ENCODE data around the gene SLC30A7.
A peak's percentile ranks its signal among the peaks of the same experiment; 100 is the strongest.

Gene SLC30A7

DNA sequence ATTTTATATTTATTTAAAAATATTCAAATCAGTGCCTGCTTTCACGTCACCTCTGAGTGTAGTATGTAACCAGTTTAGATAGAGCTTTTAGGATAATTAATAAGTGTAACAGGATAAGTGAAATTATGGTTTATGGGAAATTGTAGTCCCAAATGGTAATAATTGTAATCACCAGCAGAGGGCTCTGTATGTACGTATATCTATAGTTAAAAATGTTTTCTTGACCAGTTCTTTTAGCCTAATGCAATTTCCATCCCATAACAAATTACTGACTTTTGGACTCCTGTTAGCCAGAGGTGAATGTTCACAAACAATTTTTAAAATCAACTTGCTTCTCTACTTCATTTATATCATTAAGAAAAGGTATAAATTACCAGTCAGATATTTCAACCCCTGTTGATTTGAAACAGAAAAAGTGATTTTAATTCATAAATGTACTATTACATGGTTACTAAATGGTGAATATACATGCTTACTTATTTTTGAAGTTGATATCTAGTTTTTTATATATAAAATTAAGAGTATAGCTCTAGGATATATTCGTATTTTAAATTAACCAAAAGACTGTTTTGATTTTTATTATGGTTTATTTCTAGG is 25.3 kb downstream of the SLC30A7 start:
- peak; percentile 56 for TF ChIP-seq RAD21 (IDR thresholded peaks at IDR 0.05; ENCODE audit: low read depth)
- TF ChIP-seq CEBPB (IDR thresholded peaks at IDR 0.05), result no peak

GRCh38 chr1:100924212-100924611 is 28.3 kb downstream of the SLC30A7 start:
- no peak for TF ChIP-seq USF1 (IDR thresholded peaks at IDR 0.05)
- TF ChIP-seq TCF12 (IDR thresholded peaks at IDR 0.05; ENCODE audit: low read depth), result no peak
- no peak for TF ChIP-seq TAF1 (IDR thresholded peaks at IDR 0.05; ENCODE audit: low read depth)
- TF ChIP-seq TEAD4 (IDR thresholded peaks at IDR 0.05), result no peak
- TF ChIP-seq, protein P1, sequence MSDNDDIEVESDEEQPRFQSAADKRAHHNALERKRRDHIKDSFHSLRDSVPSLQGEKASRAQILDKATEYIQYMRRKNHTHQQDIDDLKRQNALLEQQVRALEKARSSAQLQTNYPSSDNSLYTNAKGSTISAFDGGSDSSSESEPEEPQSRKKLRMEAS (IDR thresholded peaks at IDR 0.05), result no peak
- TF ChIP-seq NFIC (IDR thresholded peaks at IDR 0.05), result no peak
- no peak for TF ChIP-seq RAD21 (IDR thresholded peaks at IDR 0.05; ENCODE audit: low read depth)
- TF ChIP-seq, protein P2, sequence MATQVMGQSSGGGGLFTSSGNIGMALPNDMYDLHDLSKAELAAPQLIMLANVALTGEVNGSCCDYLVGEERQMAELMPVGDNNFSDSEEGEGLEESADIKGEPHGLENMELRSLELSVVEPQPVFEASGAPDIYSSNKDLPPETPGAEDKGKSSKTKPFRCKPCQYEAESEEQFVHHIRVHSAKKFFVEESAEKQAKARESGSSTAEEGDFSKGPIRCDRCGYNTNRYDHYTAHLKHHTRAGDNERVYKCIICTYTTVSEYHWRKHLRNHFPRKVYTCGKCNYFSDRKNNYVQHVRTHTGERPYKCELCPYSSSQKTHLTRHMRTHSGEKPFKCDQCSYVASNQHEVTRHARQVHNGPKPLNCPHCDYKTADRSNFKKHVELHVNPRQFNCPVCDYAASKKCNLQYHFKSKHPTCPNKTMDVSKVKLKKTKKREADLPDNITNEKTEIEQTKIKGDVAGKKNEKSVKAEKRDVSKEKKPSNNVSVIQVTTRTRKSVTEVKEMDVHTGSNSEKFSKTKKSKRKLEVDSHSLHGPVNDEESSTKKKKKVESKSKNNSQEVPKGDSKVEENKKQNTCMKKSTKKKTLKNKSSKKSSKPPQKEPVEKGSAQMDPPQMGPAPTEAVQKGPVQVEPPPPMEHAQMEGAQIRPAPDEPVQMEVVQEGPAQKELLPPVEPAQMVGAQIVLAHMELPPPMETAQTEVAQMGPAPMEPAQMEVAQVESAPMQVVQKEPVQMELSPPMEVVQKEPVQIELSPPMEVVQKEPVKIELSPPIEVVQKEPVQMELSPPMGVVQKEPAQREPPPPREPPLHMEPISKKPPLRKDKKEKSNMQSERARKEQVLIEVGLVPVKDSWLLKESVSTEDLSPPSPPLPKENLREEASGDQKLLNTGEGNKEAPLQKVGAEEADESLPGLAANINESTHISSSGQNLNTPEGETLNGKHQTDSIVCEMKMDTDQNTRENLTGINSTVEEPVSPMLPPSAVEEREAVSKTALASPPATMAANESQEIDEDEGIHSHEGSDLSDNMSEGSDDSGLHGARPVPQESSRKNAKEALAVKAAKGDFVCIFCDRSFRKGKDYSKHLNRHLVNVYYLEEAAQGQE (IDR thresholded peaks at IDR 0.05; ENCODE audit: low read depth), result no peak
- no peak for TF ChIP-seq EP300 (IDR thresholded peaks at IDR 0.05; ENCODE audit: borderline replicate concordance)
- TF ChIP-seq CEBPB (IDR thresholded peaks at IDR 0.05), result no peak
- TF ChIP-seq FOXM1 (IDR thresholded peaks at IDR 0.05; ENCODE audit: borderline replicate concordance, low read depth), result no peak
- no peak for TF ChIP-seq EGR1 (IDR thresholded peaks at IDR 0.05)
- TF ChIP-seq ZBTB7A (IDR thresholded peaks at IDR 0.05; ENCODE audit: low read depth), result no peak
- no peak for TF ChIP-seq CREB1 (IDR thresholded peaks at IDR 0.05; ENCODE audit: low read depth)
- TF ChIP-seq YY1 (IDR thresholded peaks at IDR 0.05; ENCODE audit: low read depth), result no peak

DNA sequence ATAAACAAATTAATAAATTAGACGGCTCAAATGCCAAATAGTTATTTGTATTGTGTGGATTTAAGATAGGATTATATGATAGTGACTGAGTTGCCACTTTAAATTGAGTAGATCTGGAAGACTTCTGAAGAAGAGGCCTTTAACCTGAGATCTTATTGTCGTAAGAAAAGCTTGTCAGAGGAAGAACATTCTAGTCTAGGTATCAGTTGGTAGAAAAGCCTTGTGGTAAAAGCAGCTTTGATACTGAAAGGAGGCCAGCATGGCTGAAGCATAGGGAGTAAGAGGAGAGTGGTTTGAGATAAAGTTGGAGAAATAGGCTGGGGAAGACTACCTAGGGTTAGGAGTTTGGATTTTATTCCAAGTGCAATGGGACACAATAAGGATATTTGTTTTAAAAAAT is 29.1 kb downstream of the SLC30A7 start:
- TF ChIP-seq CREB1 (IDR thresholded peaks at IDR 0.05; ENCODE audit: low read depth), result no peak
- no peak for TF ChIP-seq NFIC (IDR thresholded peaks at IDR 0.05)
- no peak for TF ChIP-seq ZBTB7A (IDR thresholded peaks at IDR 0.05; ENCODE audit: low read depth)
- TF ChIP-seq CEBPB (IDR thresholded peaks at IDR 0.05), result no peak
- no peak for TF ChIP-seq EP300 (IDR thresholded peaks at IDR 0.05; ENCODE audit: borderline replicate concordance)
- no peak for TF ChIP-seq RAD21 (IDR thresholded peaks at IDR 0.05; ENCODE audit: low read depth)
- TF ChIP-seq, protein P1 (IDR thresholded peaks at IDR 0.05), result no peak
- no peak for TF ChIP-seq USF1 (IDR thresholded peaks at IDR 0.05)
- no peak for TF ChIP-seq YY1 (IDR thresholded peaks at IDR 0.05; ENCODE audit: low read depth)
- no peak for TF ChIP-seq FOXM1 (IDR thresholded peaks at IDR 0.05; ENCODE audit: borderline replicate concordance, low read depth)
- no peak for TF ChIP-seq EGR1 (IDR thresholded peaks at IDR 0.05)
- TF ChIP-seq, protein P2 (IDR thresholded peaks at IDR 0.05; ENCODE audit: low read depth), result no peak
- no peak for TF ChIP-seq TEAD4 (IDR thresholded peaks at IDR 0.05)
- TF ChIP-seq TAF1 (IDR thresholded peaks at IDR 0.05; ENCODE audit: low read depth), result no peak
- TF ChIP-seq TCF12 (IDR thresholded peaks at IDR 0.05; ENCODE audit: low read depth), result no peak

GRCh38 chr1:100926240-100926639 is 30.4 kb downstream of the SLC30A7 start:
- TF ChIP-seq TAF1 (IDR thresholded peaks at IDR 0.05; ENCODE audit: low read depth) (no peak), FOXM1 (IDR thresholded peaks at IDR 0.05; ENCODE audit: borderline replicate concordance, low read depth) (no peak), TCF12 (IDR thresholded peaks at IDR 0.05; ENCODE audit: low read depth) (no peak), USF1 (IDR thresholded peaks at IDR 0.05) (no peak), CEBPB (IDR thresholded peaks at IDR 0.05) (no peak), NFIC (IDR thresholded peaks at IDR 0.05) (no peak), TEAD4 (IDR thresholded peaks at IDR 0.05) (no peak), CREB1 (IDR thresholded peaks at IDR 0.05; ENCODE audit: low read depth) (no peak), RAD21 (IDR thresholded peaks at IDR 0.05; ENCODE audit: low read depth) (no peak), YY1 (IDR thresholded peaks at IDR 0.05; ENCODE audit: low read depth) (no peak), ZBTB7A (IDR thresholded peaks at IDR 0.05; ENCODE audit: low read depth) (no peak)
- TF ChIP-seq, protein P2 (IDR thresholded peaks at IDR 0.05; ENCODE audit: low read depth), result no peak
- TF ChIP-seq, protein P1 (IDR thresholded peaks at IDR 0.05), result no peak

Data from Ishikawa (cell line).